ENCODE data around the gene CEP164. TPM values are rescaled to one million over a fixed set of nuclear protein-coding genes. Genes with fewer than 3 reads are reported as not detected.

The CEP164 gene
- polyA plus RNA-seq, 1 of the 3 experiments (the other 2 are of a cell fraction), result 27.7 TPM

- Histone ChIP-seq H3K27me3 (ENCODE audit: insufficient read depth) (no peaks in the 10 kb centered on the region), H3K9me2 (no peaks in the 10 kb centered on the region), H3K36me3 (replicated peaks in 1 of 2; ENCODE audit: control insufficient read depth in 1 of 2, insufficient read depth in 2 of 2, low read length in 1 of 2) (peaks cover 53 to 60% of the 10 kb centered on the region in 2 experiments), H3K4me3 (ENCODE audit: low read depth in 2 of 2, low read length in 1 of 2) (no peak overlapping the region), H4K20me1 (ENCODE audit: insufficient read depth) (no peaks in the 10 kb centered on the region; the same call in 1 of the 2 replicates), H3K27ac (ENCODE audit: low read depth in 2 of 2, low read length in 1 of 2) (no peak overlapping the region), H3K4me2 (no peak overlapping the region), H3K79me2 (ENCODE audit: insufficient read depth) (no peaks in the 10 kb centered on the region; the same call in none of the 2 replicates), H3K9me3 (no peaks in the 10 kb centered on the region), H3F3A (replicated peaks; ENCODE audit: insufficient read depth) (peaks cover 31% of the 10 kb centered on the region), H3K4me1 (ENCODE audit: control insufficient read depth in 1 of 2, insufficient read depth in 2 of 2, low read depth in 1 of 2, low read length in 1 of 2) (peaks cover 0 to 23% of the 10 kb centered on the region in 2 experiments; a peak in 2 of 4 replicates), H2AFZ (ENCODE audit: low read depth) (no peak overlapping the region), H3K9ac (no peak overlapping the region)
- TF ChIP-seq YY1 (IDR thresholded peaks at IDR 0.05; ENCODE audit: low read depth), result no peak
- TF ChIP-seq NRF1 (IDR thresholded peaks at IDR 0.05; ENCODE audit: low read depth, low read length), result no peak
- no peak for TF ChIP-seq FOXJ3 (CRISPR knock-in tag; IDR thresholded peaks at IDR 0.05)
- DNase-seq, result no peak
- ChIA-PET POLR2A (interaction anchor here (0.6 kb wide), 1 partner anchor 43 kb away, joined by 3 read pairs; the partner anchor contains the start of gene CEP164), CTCF (no interaction called here)
- WGBS (ENCODE audit: low lambda C conversion rate), result 84% methylated on average over 2 of the region's 2 CpGs
These were observed 43.6 kb upstream of the CEP164 start for GRCh38 chr11:117284053-117284452.

DNA sequence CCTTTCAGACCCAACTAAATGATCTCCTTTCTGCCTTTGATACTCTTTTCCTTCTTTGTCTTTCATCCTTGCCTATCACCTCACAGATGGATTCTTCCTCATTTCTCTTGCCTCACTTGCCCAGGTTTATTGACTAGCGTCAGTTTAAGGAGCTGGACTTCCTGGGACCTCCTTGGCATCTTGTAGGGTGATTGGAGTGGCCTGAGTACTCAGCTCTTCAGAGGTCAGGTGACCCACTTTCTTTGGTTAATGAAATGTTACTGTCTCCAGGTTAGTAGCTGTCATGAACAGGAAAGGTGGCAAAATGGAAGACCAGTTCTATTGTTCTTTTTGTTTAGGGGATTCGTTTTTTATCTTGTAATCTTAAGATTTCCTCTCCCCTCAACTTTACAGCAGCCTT is 41.1 kb upstream of the CEP164 start:
- CTCF ChIA-PET, result interaction anchor here (1.1 to 1.3 kb wide), 2 partner anchors 23 to 521 kb away, joined by 4 read pairs; no protein-coding TSS in a partner anchor

More for the DNA sequence above, 41.1 kb upstream of the CEP164 start:
- peaks cover 0 to 5% of the 10 kb centered on the region in 2 experiments; a peak in 1 of 4 replicates for H3K4me1 ChIP-seq (ENCODE audit: control insufficient read depth in 1 of 2, insufficient read depth in 2 of 2, low read depth in 1 of 2, low read length in 1 of 2)
- H3K36me3 ChIP-seq (replicated peaks in 1 of 2; ENCODE audit: control insufficient read depth in 1 of 2, insufficient read depth in 2 of 2, low read length in 1 of 2), result peaks cover 53 to 83% of the 10 kb centered on the region in 2 experiments
- no peaks in the 10 kb centered on the region for H3K9me3 ChIP-seq
- no peak overlapping the region for H3K9ac ChIP-seq
- H3K4me3 ChIP-seq (ENCODE audit: low read depth in 2 of 2, low read length in 1 of 2), result no peak overlapping the region
- no peaks in the 10 kb centered on the region for H4K20me1 ChIP-seq (ENCODE audit: insufficient read depth)
- POLR2A ChIA-PET, result no interaction called here
- H3K4me2 ChIP-seq, result no peak overlapping the region
- H2AFZ ChIP-seq (ENCODE audit: low read depth), result no peak overlapping the region
- no peak overlapping the region for H3K27ac ChIP-seq (ENCODE audit: low read depth in 2 of 2, low read length in 1 of 2)
- H3K79me2 ChIP-seq (ENCODE audit: insufficient read depth), result no peaks in the 10 kb centered on the region
- WGBS (ENCODE audit: low lambda C conversion rate), result 68% methylated on average over 2 of the region's 2 CpGs
- H3F3A ChIP-seq (replicated peaks; ENCODE audit: insufficient read depth), result peaks cover 11% of the 10 kb centered on the region
- DNase-seq, result no peak
- no peaks in the 10 kb centered on the region for H3K9me2 ChIP-seq
- no peak for TF ChIP-seq EP300 (IDR thresholded peaks at IDR 0.05; ENCODE audit: borderline replicate concordance in 1 of 2, low read depth in 1 of 2, low read length in 1 of 2)
- TF ChIP-seq REST (IDR thresholded peaks at IDR 0.05; ENCODE audit: low read depth, low read length), result no peak
- TF ChIP-seq PBX3 (IDR thresholded peaks at IDR 0.05), result no peak
- TF ChIP-seq TAF1 (IDR thresholded peaks at IDR 0.05; ENCODE audit: borderline replicate concordance, low read depth, low read length), result no peak
- no peak for TF ChIP-seq FOXM1 (IDR thresholded peaks at IDR 0.05; ENCODE audit: low read depth)
- TF ChIP-seq CTCF (IDR thresholded peaks at IDR 0.05), result no peak
- TF ChIP-seq SIN3A (IDR thresholded peaks at IDR 0.05; ENCODE audit: borderline replicate concordance, low read depth, low read length), result no peak
- TF ChIP-seq RFX5 (IDR thresholded peaks at IDR 0.05; ENCODE audit: low read length), result no peak
- no peak for TF ChIP-seq TCF12 (IDR thresholded peaks at IDR 0.05)
- TF ChIP-seq ZBTB33 (IDR thresholded peaks at IDR 0.05; ENCODE audit: borderline replicate concordance, low read depth), result no peak
- TF ChIP-seq RXRA (IDR thresholded peaks at IDR 0.05; ENCODE audit: borderline replicate concordance, low read depth), result no peak
- TF ChIP-seq NRF1 (IDR thresholded peaks at IDR 0.05; ENCODE audit: low read depth, low read length), result no peak
- TF ChIP-seq YY1 (IDR thresholded peaks at IDR 0.05; ENCODE audit: low read depth), result no peak
- TF ChIP-seq GABPA (IDR thresholded peaks at IDR 0.05; ENCODE audit: low read depth), result no peak
- no peak for TF ChIP-seq POLR2AphosphoS5 (IDR thresholded peaks at IDR 0.05; ENCODE audit: low read depth, low read length)
- TF ChIP-seq, protein P1, sequence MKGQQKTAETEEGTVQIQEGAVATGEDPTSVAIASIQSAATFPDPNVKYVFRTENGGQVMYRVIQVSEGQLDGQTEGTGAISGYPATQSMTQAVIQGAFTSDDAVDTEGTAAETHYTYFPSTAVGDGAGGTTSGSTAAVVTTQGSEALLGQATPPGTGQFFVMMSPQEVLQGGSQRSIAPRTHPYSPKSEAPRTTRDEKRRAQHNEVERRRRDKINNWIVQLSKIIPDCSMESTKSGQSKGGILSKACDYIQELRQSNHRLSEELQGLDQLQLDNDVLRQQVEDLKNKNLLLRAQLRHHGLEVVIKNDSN (IDR thresholded peaks at IDR 0.05; ENCODE audit: borderline replicate concordance, low read depth), result no peak
- TF ChIP-seq MXI1 (IDR thresholded peaks at IDR 0.05; ENCODE audit: low read depth, low read length), result no peak
- H3K27me3 ChIP-seq (ENCODE audit: insufficient read depth), result no peaks in the 10 kb centered on the region
